GM19043 (cell line): ENCODE data around the gene RFTN2.
"Not testable (repeated sequence)": the region's sequence is repeated elsewhere in the genome, so short reads cannot be mapped to it uniquely, and the experiment has no call there.

Experiments
- ATAC-seq: cut with Tn5 transposase; IDR thresholded peaks from one replicate; pipeline ENCODE4 v1.9.1; 2021; ENCODE audit warnings: low read depth; ENCODE audit not compliant: unreplicated experiment

Gene RFTN2

DNA sequence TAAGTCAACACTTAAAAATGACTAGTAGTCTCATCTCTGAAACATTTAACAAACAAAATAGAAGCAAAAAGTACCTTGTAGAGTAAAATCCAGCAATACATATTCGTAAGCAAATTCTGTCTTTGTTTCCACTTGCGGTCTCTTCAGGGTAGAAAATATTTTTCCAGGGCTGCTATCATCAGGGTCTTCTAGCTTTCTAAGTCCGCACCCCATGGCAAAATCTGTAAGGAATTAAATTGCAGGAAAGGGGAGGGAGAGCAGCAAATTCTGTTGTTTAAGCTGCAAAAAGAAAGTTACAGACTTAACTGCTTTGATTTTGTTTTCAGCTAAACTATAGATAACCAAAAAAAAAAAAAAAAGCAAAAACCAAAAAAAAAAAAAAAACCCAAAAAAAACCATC, at the start of gene RFTN2:
Gene RFTN2 (minus strand): TSS at position 342 of the 400 bp plus-strand sequence. CDS start 129 bp downstream, at position 213.
- no peak for ATAC-seq

- no peak for ATAC-seq
These were observed 42.5 kb upstream of the RFTN2 start for GRCh38 chr2:197717863-197718262.

- no peak for ATAC-seq
These were observed 37.9 kb upstream of the RFTN2 start for GRCh38 chr2:197713271-197713670.

DNA sequence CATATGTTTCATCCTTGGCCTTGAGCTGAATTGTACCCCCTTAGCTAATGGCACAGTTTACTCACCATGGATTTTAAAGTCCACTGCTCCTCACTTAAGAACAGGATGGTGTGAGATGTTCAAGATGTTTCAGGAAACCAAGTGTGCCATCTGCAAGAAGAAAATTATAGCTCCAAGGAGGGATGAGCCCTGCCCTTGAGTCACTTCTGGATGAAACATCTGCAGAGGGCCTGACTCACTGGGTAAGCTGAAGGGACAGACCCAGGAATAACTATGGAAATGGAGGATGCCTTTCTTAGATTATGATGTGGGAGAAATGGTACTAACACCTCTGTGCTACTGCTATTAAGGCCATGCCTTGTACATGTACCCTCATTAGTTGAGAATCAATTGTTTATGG, 36.2 kb upstream of the RFTN2 start:
- ATAC-seq: no peak

DNA sequence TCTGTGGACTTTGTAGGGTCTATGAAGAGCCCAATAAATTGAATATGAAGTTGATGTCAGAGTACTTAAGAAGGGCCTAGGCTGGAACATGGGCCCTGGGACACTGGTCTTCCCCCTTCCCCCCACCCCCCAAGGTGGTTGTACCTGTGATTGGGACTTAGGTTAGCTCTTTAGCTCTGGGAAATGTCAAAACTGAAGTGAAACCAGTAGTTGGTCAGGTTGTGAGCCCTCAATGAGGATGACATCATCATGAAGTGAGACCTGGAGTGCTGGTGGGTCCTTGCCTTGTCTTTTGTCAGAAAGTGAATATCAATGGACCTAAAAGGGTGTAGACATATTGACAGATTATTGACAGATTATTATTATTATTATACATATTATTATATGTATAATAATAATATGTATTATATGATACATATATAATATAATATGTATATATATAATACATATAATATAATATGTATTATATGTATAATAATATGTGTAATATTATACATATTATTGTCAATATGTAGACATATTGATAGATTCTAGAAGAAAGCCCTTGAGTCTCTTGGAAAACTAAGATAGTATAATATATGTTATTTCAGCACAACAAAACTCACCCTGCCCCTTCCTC, 35.1 kb upstream of the RFTN2 start:
- ATAC-seq: peak; percentile 76

DNA sequence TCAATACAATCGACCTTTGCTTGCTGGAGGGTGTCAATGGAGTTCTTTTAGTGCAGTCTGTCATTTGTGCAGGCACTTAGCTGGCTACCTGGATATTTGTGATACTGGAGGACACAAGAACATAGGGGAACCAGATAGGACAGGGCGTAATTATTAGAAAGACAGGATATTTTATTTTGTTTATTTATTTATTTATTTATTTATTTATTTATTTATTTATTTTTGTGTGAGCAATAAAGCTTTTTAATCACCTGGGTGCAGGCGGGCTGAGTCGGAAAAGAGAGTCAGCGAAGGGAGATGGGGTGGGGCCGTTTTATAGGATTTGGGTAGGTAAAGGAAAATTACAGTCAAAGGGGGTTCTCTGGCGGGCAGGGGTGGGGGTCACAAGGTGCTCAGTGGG, 33.8 kb upstream of the RFTN2 start:
- not testable (repeated sequence) for ATAC-seq

- ATAC-seq: no peak
These were observed 32.9 kb upstream of the RFTN2 start for GRCh38 chr2:197708331-197708730.

DNA sequence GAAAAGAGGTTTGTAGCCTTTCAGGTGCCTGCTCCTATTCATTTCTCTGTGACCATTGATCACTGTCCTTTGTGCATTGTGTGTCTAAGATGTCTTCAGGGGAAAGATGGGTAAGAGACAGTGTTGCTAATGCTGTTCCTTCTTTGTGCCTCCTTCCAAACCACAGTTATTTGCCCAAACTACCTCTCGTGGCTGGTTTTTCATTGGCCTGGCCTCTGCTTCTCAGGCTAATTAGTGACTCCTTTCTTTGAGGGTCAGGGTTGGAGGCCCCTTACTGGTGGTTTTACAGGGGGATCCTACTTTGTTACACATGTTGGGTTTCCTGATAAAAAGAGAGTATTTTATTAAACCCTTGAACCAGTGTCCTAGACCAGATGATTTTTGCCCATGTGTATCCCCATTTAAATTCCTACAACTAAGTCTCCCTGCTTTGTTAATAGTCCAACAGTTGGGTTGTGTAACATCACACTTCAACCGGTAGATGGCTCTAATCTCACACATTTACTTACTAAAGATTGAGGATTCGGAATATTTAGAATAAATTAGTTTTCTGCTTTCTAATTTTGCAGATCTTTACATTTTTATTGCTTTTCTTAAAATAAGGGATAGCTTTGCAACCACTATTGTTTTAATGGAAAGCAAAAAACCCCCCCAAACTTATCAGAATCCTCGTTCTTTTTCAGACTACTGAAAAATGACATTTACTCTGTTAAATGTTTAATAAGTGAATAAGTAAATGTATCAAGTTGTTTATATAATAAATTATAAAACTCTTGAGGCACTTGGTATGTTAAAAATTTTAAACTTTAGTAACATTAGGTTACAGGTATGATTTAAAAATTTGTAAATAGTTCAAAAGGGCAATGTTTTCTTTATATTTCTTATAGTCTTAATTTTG, 32.2 kb upstream of the RFTN2 start:
- no peak for ATAC-seq

DNA sequence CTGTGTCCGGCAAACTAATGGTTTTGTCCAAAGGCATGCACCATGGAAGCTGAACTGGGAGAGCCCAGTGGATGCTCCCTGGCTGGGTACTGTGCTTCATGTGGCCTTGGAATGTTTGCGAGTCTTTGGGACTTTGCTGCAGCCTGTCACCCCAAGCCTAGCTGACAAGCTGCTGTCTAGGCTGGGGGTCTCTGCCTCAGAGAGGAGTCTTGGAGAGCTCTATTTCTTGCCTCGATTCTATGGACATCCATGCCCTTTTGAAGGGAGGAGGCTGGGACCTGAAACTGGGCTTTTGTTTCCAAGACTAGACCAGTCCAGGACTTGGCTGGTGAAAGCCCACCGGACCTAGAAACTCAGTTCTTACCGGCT, 31.4 kb upstream of the RFTN2 start:
- ATAC-seq: no peak

DNA sequence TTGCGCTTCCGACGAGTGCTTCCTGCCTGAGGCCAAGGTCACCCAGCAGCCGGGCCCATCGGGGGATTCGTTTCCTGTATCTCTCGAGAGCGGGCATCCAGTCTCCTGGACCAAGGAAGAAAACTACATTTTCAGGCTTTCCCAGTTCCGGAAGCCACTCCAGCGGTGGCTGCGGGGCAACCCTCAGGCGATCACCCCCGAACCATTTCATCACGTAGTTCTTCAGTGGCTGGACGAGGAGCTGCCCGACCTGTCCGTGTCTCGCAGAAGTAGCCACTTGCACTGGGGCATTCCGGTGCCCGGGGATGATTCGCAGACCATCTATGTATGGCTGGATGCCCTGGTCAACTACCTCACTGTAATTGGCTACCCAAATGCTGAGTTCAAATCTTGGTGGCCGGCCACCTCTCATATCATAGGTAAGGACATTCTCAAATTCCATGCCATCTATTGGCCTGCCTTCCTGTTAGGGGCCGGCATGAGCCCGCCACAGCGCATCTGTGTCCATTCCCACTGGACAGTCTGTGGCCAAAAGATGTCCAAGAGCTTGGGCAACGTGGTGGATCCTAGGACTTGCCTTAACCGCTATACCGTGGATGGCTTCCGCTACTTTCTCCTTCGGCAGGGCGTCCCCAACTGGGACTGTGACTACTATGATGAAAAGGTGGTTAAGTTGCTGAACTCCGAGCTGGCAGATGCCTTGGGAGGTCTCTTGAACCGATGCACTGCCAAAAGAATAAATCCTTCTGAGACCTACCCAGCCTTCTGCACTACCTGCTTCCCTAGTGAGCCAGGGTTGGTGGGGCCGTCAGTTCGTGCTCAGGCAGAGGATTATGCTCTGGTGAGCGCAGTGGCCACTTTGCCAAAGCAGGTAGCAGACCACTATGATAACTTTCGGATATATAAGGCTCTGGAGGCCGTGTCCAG, 30.8 kb upstream of the RFTN2 start:
- no peak for ATAC-seq

DNA sequence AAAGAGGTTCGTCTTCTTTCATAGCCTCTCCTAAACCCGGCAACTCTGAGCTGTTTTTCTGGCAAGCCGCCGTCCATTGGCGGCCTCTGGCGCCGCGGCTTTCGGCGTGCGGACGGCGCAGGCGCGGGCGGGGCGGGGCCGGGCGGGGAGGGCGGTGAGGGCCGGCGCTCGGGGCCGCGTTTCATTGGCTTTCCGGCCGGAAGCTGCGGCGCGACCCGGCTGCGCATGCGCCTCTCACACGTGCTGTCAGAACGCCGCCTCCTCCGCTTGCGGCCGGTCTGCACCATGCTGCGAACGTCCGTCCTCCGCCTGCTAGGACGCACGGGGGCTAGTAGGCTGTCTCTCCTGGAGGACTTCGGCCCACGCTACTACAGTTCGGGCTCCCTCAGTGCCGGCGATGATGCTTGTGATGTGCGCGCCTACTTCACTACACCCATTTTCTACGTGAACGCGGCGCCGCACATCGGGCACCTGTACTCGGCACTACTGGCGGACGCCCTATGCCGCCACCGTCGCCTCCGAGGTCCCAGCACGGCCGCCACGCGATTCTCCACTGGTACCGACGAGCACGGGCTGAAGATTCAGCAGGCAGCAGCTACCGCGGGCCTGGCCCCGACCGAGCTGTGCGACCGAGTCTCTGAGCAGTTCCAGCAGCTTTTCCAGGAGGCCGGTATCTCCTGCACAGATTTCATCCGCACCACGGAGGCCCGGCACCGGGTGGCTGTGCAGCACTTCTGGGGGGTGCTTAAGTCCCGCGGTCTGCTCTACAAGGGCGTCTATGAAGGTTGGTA, 29.9 kb upstream of the RFTN2 start, which contains the start of gene MARS2:
Gene MARS2 (plus strand): TSS at position 249 of the 791 bp plus-strand sequence. CDS start 37 bp downstream, at position 286.
- ATAC-seq: peak; percentile 78

DNA sequence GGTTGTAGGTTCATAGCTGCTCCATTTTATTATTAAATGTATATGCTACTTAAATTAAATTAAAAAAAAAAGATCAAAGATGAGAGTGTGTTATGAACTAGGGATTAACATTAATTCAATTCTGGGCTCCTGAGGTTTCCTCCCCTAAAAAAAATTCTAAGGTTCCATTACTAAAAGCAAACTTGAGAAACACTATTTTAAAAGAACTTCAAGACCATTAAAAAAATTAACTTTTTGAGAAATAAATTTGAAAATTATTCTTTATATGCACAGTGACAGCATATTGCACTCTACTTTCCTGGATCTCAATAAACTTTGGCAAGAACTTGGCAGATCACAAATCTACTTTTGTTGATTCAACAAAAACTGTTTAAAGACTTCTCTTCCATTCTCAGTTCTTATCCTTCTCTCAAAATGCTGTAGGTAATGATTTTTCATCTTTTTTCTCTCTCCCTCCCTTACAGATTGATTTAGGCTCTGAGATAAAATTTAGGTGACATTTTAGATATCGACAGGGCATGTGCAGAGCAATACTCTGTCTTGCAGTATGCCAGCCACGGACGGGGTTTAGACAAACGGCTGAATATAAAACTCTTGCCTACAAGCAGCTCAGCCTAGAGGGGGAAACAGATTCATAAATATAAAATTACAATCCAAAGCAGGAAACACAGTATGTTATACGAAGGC, 29.2 kb upstream of the RFTN2 start:
- peak; percentile 26 for ATAC-seq

GRCh38 chr2:197700960-197701359, 25.6 kb upstream of the RFTN2 start:
- ATAC-seq: no peak

DNA sequence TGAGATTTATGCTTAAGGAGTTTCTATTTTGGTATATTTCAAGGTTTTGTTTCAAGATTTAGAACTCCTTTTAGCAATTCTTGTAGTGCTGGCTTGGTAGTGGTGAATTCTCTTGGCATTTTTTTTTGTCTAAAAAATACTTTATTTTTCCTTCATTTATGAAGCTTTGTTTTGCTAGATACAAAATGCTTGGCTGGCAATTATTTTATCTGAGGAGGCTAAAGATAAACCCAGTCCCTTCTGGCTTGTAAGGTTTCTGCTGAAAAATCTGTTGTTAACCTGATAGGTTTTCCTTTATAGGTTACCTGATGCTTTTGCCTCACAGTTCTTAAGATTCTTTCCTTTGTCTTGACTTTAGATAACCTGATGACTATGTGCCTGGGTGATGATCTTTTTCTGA, 24.3 kb upstream of the RFTN2 start:
- not testable (repeated sequence) for ATAC-seq

DNA sequence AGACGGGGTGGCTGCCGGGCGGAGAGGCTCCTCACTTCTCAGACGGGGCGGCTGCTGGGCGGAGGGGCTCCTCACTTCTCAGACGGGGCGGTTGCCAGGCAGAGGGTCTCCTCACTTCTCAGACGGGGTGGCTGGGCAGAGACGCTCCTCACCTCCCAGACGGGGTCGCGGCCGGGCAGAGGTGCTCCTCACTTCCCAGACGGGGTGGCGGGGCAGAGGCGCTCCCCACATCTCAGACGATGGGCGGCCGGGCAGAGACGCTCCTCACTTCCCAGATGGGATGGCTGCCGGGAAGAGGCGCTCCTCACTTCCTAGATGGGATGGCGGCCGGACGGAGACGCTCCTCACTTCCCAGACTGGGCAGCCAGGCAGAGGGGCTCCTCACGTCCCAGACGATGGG, 21.2 kb upstream of the RFTN2 start:
- ATAC-seq: not testable (repeated sequence)

DNA sequence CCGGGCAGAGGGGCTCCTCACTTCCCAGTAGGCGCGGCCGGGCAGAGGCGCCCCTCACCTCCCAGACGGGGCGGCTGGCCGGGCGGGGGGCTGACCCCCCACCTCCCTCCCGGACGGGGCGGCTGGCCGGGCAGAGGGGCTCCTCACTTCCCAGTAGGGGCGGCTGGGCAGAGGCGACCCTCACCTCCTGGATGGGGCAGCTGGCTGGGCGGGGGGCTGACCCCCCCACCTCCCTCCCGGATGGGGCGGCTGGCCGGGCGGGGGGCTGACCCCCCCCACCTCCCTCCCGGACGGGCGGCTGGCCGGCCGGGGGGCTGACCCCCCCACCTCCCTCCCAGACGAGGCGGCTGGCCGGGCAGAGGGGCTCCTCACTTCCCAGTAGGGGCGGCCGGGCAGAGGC, 20.6 kb upstream of the RFTN2 start:
- not testable (repeated sequence) for ATAC-seq

DNA sequence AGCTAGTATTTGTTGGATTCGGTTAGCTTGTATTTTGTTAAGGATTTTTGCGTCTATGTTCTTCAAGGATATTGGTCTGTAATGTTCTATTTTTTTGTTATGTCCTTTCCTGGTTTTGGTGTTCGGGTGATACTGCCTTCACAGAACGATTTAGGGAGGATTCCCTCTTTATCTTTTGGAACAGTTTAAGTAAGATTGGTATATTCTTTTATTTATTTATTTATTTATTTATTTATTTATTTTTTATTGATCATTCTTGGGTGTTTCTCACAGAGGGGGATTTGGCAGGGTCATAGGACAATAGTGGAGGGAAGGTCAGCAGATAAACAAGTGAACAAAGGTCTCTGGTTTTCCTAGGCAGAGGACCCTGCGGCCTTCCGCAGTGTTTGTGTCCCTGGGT, 19.8 kb upstream of the RFTN2 start:
- ATAC-seq: not testable (repeated sequence)

DNA sequence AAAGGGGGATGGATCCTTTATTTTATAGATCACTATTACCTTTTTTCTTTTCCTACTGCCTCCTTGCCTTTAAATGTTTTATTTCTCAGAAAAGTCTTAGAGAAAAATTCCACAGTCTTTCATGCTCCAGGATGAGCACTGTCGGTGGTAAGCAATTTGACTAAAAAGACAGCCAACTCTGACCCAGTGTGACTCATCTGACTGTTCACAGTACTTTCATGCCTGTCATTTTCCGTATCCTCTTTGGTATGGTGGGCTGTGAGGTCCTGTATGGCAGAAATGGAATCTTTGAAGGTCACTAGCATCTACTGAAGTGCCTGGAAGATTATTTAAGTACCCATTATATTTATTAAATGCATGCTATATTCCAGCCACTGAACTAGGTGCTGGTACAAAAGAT, 2.1 kb upstream of the RFTN2 start:
- no peak for ATAC-seq

GRCh38 chr2:197677056-197677455, 1.7 kb upstream of the RFTN2 start:
- ATAC-seq: no peak
